Testis (tissue), 2 donors: ENCODE measurements around the gene TMEM120A.

Experiments
- POLR2A ChIP-seq: fragments of 450-650 bp; IDR thresholded peaks from one replicate; pipeline ENCODE4 v1.6.1; 2017; ENCODE audit warnings: antibody characterized with exemption, mild to moderate bottlenecking, moderate library complexity
- TF ChIP-seq, protein P1 (sequence below), 3 experiments: fragments of 450-650 bp in 2 of 3; fragments of 200-600 bp in 1 of 3; sonication (generic) in 1 of 3; IDR thresholded peaks; one replicate each; pipeline ENCODE4 v1.5.1; 2016 to 2019; ENCODE audit warnings: antibody characterized with exemption in 3 of 3, mild to moderate bottlenecking in 2 of 3, moderate library complexity in 1 of 3

GRCh38 chr7:75946207-75946855 lies 48.1 kb downstream of the TMEM120A start:
- TF ChIP-seq, protein P1, sequence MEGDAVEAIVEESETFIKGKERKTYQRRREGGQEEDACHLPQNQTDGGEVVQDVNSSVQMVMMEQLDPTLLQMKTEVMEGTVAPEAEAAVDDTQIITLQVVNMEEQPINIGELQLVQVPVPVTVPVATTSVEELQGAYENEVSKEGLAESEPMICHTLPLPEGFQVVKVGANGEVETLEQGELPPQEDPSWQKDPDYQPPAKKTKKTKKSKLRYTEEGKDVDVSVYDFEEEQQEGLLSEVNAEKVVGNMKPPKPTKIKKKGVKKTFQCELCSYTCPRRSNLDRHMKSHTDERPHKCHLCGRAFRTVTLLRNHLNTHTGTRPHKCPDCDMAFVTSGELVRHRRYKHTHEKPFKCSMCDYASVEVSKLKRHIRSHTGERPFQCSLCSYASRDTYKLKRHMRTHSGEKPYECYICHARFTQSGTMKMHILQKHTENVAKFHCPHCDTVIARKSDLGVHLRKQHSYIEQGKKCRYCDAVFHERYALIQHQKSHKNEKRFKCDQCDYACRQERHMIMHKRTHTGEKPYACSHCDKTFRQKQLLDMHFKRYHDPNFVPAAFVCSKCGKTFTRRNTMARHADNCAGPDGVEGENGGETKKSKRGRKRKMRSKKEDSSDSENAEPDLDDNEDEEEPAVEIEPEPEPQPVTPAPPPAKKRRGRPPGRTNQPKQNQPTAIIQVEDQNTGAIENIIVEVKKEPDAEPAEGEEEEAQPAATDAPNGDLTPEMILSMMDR (IDR thresholded peaks at IDR 0.05): no peak
- TF ChIP-seq POLR2A: no peak
